HCEC 1CT (cell line): ENCODE results near the gene PRKAB1.

Experiments used
- DNase-seq: peaks from one replicate; pipeline ENCODE4 v3.0.0-alpha.2; 2017

Gene PRKAB1

GRCh38 chr12:119714614-119715267 lies 46.8 kb downstream of the PRKAB1 start:
- no peak for DNase-seq

- peak; percentile 40 for DNase-seq
These were observed 47.3 kb downstream of the PRKAB1 start for GRCh38 chr12:119715268-119715620.

GRCh38 chr12:119718141-119718540 lies 50.2 kb downstream of the PRKAB1 start:
- DNase-seq: no peak

- no peak for DNase-seq
These were observed 52.4 kb downstream of the PRKAB1 start for GRCh38 chr12:119720349-119720748.

- no peak for DNase-seq
These were observed 53.4 kb downstream of the PRKAB1 start for GRCh38 chr12:119721306-119721705.

- no peak for DNase-seq
These were observed 57.6 kb downstream of the PRKAB1 start for GRCh38 chr12:119725523-119725922.

GRCh38 chr12:119727600-119728443 lies 59.9 kb downstream of the PRKAB1 start:
- no peak for DNase-seq

GRCh38 chr12:119728444-119728745 lies 60.5 kb downstream of the PRKAB1 start:
- DNase-seq: no peak

GRCh38 chr12:119729871-119730270 lies 61.9 kb downstream of the PRKAB1 start:
- DNase-seq: no peak

- DNase-seq: no peak
These were observed 62.4 kb downstream of the PRKAB1 start for GRCh38 chr12:119730381-119730780.
